Measurements from ENCODE around the gene IZUMO2.
"Not testable (repeated sequence)": the region's sequence is repeated elsewhere in the genome, so short reads cannot be mapped to it uniquely, and the experiment has no call there.

Gene IZUMO2

DNA sequence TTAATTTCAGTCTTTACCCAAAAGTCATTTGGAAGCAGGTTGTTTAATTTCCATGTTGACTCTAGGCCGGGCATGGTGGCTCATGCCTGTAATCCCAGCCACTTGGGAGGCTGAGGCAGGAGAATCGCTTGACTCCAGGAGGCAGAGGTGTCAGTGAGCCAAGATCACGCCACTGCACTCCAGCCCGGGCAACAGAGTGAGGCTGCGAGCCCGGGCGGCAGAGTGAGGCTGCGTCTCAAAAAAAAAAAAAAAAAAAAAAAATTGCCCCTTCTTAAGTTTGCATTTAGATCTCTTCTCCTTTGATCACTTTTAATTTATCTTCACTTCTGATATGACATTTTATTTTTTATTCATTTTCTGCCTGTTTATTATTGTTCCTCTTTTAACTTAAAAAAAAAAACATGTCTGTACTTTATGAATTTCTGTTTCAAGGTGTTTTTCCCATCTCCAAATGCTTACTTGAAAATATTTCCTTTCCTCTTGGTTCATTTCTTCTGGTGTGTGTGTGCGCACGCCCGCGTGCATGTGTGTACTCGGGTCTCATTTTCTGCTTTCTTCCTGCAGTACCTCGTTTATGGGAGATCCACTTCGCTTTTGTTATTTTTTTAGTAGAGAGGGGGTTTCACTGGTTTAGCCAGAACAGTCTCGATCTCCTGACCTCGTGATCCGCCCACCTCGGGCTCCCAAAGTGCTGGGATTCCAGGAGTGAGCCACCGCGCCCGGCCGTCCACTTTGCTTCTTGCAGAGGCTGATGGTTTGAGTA is 26.3 kb downstream of the IZUMO2 start:
- not testable (repeated sequence) for DNase-seq

DNA sequence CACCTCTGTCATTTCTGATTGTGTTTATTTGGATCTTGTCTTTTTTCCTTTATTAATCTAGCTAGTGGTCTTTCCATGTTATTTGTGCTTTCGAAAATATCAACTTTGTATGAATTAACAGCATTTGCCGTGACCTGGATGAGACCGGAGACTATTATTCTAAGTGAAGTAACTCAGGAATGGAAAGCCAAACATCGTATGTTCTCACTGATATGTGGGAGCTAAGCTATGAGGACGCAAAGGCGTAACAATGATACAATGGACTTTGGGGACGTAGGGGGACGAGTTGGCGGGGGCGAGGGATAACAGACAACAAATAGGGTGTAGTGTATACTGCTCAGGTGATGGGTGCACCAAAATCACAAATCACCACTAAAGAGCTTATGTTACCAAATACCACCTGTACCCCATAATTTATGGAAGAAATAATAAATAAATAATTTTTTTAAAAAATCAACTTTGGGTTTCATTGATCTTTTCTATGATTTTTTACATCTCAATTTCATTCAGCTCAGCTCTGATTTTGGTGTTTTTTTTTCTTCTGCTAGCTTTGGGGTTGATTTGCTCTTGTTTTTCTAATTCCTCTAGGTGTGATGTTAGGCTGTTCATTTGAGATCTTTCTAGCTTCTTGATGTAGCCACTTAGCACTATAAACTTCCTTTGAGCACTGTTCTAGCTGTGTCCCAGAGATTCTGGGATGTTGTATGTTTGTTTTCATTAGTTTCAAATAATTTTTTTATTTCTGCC is 27.1 kb downstream of the IZUMO2 start:
- not testable (repeated sequence) for DNase-seq

DNA sequence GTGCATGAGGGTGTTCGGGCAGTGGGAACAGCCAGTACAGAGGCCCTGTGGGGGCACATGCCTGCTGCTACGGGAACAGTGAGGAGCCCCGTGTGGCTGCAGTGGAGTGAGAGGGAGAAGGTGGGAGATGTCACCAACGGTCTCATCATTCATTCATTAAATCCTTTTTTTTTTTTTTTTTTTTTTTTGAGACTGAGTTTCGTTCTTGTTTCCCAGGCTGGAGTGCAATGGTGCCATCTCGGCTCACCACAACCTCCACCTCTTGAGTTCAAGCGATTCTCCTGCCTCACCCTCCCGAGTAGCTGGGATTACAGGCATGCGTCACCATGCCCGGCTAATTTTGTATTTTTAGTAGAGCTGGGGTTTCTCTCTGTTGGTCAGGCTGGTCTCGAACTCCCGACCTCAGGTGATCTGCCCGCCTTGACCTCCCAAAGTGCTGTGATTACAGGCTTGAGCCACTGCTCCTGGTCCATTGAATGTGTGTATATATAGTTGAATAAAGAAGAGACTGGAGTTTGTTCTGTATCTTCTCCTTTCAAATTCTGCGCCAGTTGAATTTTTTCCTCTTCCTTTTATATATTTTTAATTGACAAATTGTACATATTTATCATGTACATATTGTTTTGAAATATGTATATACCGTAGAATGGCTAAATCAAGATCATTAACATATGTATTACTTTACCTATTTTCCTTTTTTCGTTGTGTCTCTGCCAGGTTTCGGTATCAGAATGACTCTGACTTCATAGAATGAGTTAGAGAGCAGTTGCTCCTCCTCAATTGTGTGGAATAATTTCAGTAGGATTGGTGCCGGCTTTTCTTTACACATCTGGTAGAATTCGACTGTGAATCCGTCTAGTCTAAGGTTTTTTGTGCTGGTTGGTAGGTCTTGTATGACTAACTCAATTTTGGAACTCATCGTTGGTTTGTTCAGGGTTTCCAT is 28.0 kb downstream of the IZUMO2 start:
- not testable (repeated sequence) for DNase-seq

DNA sequence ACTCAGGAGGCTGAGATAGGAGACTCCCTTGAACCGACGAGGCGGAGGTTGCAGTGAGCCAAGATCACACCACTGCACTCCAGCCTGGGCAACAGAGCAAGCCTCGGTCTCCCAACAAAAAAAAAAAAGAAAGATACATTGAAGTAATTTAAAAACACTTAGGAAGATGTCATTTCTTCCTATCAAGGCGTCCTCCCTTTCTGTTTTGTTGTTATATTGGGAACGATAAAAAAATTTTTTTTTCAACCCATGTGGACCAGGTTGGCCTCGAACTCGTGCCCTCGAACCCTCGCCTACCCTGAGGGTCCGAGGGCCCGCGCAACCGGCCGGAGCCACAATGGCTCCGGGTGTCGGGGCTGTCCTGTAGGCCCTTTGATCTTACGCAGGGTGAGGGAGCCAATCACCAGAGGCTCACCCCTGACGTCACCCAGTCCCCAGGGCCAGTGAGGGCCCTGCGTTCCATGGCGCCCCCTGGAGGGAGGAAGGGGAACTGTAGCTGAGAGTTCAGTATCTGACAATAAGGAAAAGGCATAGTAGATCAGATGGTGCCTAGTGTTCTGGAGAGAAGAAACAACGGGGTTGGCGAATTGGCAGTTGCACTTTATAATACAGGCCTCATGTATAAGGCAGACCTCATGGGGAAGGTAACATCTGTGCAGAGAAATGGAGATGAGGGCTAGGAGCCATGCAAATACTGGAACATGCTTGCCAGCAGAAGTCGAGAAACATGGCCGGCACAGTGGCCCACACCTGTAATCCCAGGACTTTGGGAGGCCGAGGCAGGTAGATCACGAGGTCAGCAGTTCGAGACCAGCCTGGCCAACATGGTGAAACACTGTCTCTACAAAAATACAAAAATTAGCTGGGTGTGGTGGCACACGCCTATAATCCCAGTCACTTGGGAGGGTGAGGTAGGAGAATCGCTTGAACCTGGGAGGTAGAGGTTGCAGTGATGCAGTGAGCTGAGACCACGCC is 29.3 kb downstream of the IZUMO2 start:
- not testable (repeated sequence) for DNase-seq

DNA sequence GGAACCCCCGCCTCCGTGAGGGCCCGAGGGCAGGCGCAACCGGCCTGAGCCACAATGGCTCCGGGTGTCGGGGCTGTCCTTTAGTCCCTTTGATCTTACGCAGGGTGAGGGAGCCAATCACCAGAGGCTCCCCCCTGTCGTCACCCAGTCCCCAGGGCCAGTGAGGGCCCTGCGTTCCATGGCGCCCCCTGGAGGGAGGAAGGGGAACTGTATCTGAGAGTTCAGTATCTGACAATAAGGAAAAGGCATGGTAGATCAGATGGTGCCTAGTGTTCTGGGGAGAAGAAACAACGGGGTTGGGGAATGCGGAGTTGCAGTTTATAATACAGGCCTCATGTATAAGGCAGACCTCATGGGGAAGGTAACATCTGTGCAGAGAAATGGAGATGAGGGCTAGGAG is 59.1 kb downstream of the IZUMO2 start:
- not testable (repeated sequence) for DNase-seq

DNA sequence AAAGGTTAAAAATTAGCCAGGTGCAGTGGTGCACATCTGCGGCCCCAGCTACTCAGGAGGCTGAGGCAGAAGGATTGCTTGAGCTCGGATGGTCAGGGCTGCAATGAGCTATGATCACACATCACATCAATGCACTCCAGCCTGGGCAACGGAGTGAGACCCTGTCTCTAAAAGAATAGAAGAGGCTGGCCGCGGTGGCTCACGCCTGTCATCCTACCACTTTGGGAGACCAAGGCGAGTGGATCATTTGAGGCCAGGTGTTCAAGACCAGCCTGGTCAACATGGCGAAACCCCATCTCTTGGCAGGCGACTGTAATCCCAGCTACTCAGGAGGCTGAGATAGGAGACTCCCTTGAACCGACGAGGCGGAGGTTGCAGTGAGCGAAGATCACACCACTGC is 59.7 kb downstream of the IZUMO2 start:
- not testable (repeated sequence) for DNase-seq

Data from nucleus accumbens (tissue), 56 donors.